Choroid plexus epithelial cell (primary cell): ENCODE results near the gene PSMA4.
"Not testable (repeated sequence)": the region's sequence is repeated elsewhere in the genome, so short reads cannot be mapped to it uniquely, and the experiment has no call there.

ENCODE experiments used
- DNase-seq: peaks from one replicate; pipeline ENCODE4 v3.0.0-alpha.2; 2010; ENCODE audit warnings: low read depth
- H3K4me3 ChIP-seq: 2 replicates; pipeline ENCODE4 v1.5.1; 2011; ENCODE audit warnings: low read depth, mild to moderate bottlenecking, control low read depth, low read length, moderate library complexity
- CTCF ChIP-seq: conservative IDR thresholded peaks from 2 replicates; pipeline ENCODE4 v1.5.1; 2011; ENCODE audit warnings: low read depth, mild to moderate bottlenecking, control low read depth, inconsistent platforms, low read length, moderate library complexity

Gene PSMA4

GRCh38 chr15:78550815-78551214 lies 10.6 kb downstream of the PSMA4 start:
- TF ChIP-seq CTCF, result no peak
- DNase-seq, result no peak

GRCh38 chr15:78551902-78552301 lies 11.7 kb downstream of the PSMA4 start:
- TF ChIP-seq CTCF, result no peak
- no peak overlapping the region for H3K4me3 ChIP-seq
- DNase-seq, result no peak

More at GRCh38 chr15:78550815-78551214, 10.6 kb downstream of the PSMA4 start:
- H3K4me3 ChIP-seq, result no peak overlapping the region

- TF ChIP-seq CTCF, result no peak
- H3K4me3 ChIP-seq, result no peak overlapping the region
- no peak for DNase-seq
These were observed 12.4 kb downstream of the PSMA4 start for GRCh38 chr15:78552597-78552996.

GRCh38 chr15:78560201-78560600 lies 20.0 kb downstream of the PSMA4 start:
- not testable (repeated sequence) for H3K4me3 ChIP-seq, DNase-seq

- H3K4me3 ChIP-seq, result no peak overlapping the region
- no peak for DNase-seq
- TF ChIP-seq CTCF, result no peak
These were observed 21.2 kb downstream of the PSMA4 start for GRCh38 chr15:78561490-78561889.

GRCh38 chr15:78563092-78563491 lies 22.8 kb downstream of the PSMA4 start:
- TF ChIP-seq CTCF, result no peak
- DNase-seq, result no peak
- no peak overlapping the region for H3K4me3 ChIP-seq

GRCh38 chr15:78564743-78565096 lies 24.5 kb downstream of the PSMA4 start:
- H3K4me3 ChIP-seq, result no peak overlapping the region
- DNase-seq, result no peak
- no peak for TF ChIP-seq CTCF
